ENCODE measurements around the gene ZNF865. TPM values are rescaled to one million over a fixed set of nuclear protein-coding genes. Genes with fewer than 3 reads are reported as not detected.
"Not testable (repeated sequence)": the region's sequence is repeated elsewhere in the genome, so short reads cannot be mapped to it uniquely, and the experiment has no call there.

Gene ZNF865
- total and polyA plus RNA-seq, 2 experiments from 2014 or later = 1.9 to 11.2 TPM

DNA sequence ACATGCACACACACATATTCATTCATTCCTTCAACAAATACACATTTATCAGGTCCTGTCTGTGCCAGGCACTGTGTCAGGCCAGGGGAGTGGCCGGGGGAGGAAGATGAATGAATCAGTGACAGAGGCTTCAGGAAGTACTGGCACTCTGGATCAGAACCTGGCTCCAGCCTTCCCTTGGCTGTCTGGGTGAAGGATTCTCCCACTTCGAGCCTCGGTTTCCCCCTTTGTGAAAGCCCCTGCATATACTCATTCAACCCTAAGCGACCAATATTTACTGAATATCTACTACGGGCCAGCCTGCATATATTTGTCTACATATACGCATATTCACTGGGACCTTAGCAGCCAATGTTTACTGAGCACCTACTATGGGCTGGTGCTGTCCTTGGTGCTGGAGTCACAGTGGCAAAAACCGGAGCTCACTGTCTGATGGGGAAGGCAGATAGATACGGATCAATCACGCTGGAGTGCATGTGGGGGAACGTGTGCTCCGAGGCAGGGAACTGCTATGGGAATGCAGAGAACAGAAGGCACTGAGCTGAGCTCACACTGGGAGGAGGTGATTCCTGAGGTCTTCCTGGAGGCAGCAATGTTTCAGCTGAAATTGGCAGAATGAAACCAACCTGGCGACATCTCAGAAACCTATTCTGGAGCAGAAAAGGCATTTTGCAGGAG, 24.2 kb upstream of the ZNF865 start:
- H3K4me3 ChIP-seq = peak overlapping the region; percentile 72
- H3K27me3 ChIP-seq = no peaks in the 10 kb centered on the region
- H3K36me3 ChIP-seq = peaks cover 8% of the 10 kb centered on the region
- TF ChIP-seq, protein P1, sequence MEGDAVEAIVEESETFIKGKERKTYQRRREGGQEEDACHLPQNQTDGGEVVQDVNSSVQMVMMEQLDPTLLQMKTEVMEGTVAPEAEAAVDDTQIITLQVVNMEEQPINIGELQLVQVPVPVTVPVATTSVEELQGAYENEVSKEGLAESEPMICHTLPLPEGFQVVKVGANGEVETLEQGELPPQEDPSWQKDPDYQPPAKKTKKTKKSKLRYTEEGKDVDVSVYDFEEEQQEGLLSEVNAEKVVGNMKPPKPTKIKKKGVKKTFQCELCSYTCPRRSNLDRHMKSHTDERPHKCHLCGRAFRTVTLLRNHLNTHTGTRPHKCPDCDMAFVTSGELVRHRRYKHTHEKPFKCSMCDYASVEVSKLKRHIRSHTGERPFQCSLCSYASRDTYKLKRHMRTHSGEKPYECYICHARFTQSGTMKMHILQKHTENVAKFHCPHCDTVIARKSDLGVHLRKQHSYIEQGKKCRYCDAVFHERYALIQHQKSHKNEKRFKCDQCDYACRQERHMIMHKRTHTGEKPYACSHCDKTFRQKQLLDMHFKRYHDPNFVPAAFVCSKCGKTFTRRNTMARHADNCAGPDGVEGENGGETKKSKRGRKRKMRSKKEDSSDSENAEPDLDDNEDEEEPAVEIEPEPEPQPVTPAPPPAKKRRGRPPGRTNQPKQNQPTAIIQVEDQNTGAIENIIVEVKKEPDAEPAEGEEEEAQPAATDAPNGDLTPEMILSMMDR (IDR thresholded peaks at IDR 0.05; ENCODE audit: low read depth, low read length) = no peak
- H3K9me3 ChIP-seq (ENCODE audit: low read depth) = no peaks in the 10 kb centered on the region
- H3K27ac ChIP-seq = peak overlapping the region; percentile 94
- no peak for DNase-seq (ENCODE audit: low read depth in 1 of 2, low spot score in 1 of 2)
- peaks cover 3% of the 10 kb centered on the region for H3K4me1 ChIP-seq (ENCODE audit: low read depth)

GRCh38 chr19:55581823-55582223, 23.6 kb upstream of the ZNF865 start:
- TF ChIP-seq, protein P1 (IDR thresholded peaks at IDR 0.05; ENCODE audit: low read depth, low read length) = no peak
- Histone ChIP-seq H3K27me3 (no peaks in the 10 kb centered on the region), H3K27ac (peak overlapping the region; percentile 94), H3K4me3 (no peak overlapping the region), H3K9me3 (ENCODE audit: low read depth) (no peaks in the 10 kb centered on the region), H3K36me3 (peaks cover 8% of the 10 kb centered on the region), H3K4me1 (ENCODE audit: low read depth) (peaks cover 5% of the 10 kb centered on the region)
- DNase-seq (ENCODE audit: low read depth in 1 of 2, low spot score in 1 of 2) = no peak

DNA sequence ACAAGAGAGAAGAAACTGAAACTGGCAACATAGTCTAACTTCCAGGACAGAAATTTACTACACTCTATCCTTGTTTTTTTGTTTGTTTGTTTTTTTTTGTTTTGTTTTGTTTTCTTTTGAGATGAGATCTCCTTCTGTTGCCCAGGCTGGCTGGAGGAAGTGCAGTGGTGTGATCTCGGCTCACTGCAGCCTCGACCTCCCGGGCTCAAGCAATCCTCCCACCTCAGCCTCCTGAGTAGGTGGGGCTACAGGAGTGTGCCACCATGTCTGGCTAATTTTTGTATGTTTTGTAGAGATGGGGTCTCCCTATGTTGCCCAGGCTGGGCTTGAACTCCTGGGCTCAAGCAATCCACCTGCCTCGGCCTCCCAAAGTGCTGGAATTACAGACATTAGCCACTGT, 23.2 kb upstream of the ZNF865 start:
- H3K4me1 ChIP-seq (ENCODE audit: low read depth); H3K4me3 ChIP-seq; H3K36me3 ChIP-seq; H3K27me3 ChIP-seq; H3K9me3 ChIP-seq (ENCODE audit: low read depth); DNase-seq (ENCODE audit: low read depth in 1 of 2, low spot score in 1 of 2): not testable (repeated sequence)
- H3K27ac ChIP-seq = peak overlapping the region; percentile 94

DNA sequence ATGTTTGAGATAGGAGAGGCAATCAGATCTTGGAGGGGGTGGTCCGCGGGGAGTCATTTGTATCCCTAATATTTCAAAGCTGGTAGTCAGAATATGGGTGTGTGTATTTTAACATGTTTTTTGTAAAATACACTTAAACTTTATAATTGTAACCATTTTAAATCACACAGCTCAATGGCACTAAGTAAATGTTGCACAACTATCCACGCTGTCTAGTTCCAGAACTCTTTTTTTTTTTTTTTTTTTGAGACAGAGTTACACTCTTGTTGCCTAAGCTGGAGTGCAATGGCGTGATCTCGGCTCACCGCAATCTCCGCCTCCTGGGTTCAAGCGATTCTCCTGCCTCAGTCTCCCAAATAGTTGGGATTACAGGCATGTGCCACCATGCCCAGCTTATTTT, 21.6 kb upstream of the ZNF865 start:
- not testable (repeated sequence) for H3K36me3 ChIP-seq; H3K9me3 ChIP-seq (ENCODE audit: low read depth); DNase-seq (ENCODE audit: low read depth in 1 of 2, low spot score in 1 of 2); H3K4me1 ChIP-seq (ENCODE audit: low read depth); H3K27ac ChIP-seq; H3K27me3 ChIP-seq; H3K4me3 ChIP-seq

GRCh38 chr19:55584871-55585270, 20.6 kb upstream of the ZNF865 start:
- H3K4me3 ChIP-seq = no peak overlapping the region
- no peak for DNase-seq (ENCODE audit: low read depth in 1 of 2, low spot score in 1 of 2)
- no peaks in the 10 kb centered on the region for H3K36me3 ChIP-seq
- TF ChIP-seq, protein P1 (IDR thresholded peaks at IDR 0.05; ENCODE audit: low read depth, low read length) = no peak
- no peaks in the 10 kb centered on the region for H3K27me3 ChIP-seq
- no peaks in the 10 kb centered on the region for H3K9me3 ChIP-seq (ENCODE audit: low read depth)
- no peak overlapping the region for H3K27ac ChIP-seq
- H3K4me1 ChIP-seq (ENCODE audit: low read depth) = peaks cover 7% of the 10 kb centered on the region

GRCh38 chr19:55585658-55586339, 19.6 kb upstream of the ZNF865 start:
- Histone ChIP-seq H3K4me3 (peak overlapping the region; percentile 34), H3K4me1 (ENCODE audit: low read depth) (peaks cover 7% of the 10 kb centered on the region), H3K27ac (peak overlapping the region; percentile 38), H3K36me3 (no peaks in the 10 kb centered on the region), H3K27me3 (no peaks in the 10 kb centered on the region), H3K9me3 (ENCODE audit: low read depth) (no peaks in the 10 kb centered on the region)
- DNase-seq (ENCODE audit: low read depth in 1 of 2, low spot score in 1 of 2) = peak; percentile 87 to 93
- TF ChIP-seq, protein P1 (IDR thresholded peaks at IDR 0.05; ENCODE audit: low read depth, low read length) = no peak
